HCT116 (cell line): Measurements from ENCODE around the gene PPFIA1. TPM values are rescaled to one million over a fixed set of nuclear protein-coding genes. Genes with fewer than 3 reads are reported as not detected.

Experiments
- ATAC-seq: fragments of 200-7000 bp; cut with Tn5 transposase; 2 replicates; pipeline ENCODE4 v1.9.1; 2020; ENCODE audit warnings: mild to moderate bottlenecking, moderate library complexity
- BruUV-seq: library from RNA; stranded (reverse); fragments of 400-500 nt; replicated peaks from 2 replicates; lab custom pipeline; 2021; lab: Mats Ljungman, UMichigan
- CTCF ChIA-PET: fragments of 300-600 bp; sonication (Branson Sonifier 250); formaldehyde crosslinking; loops from one replicate; lab custom pipeline; 2021; ENCODE audit warnings: antibody characterized with exemption; lab: Charles Lee
- POLR2A ChIA-PET: fragments of 300-600, 350-600 bp; sonication (Branson Sonifier 250); formaldehyde crosslinking; loops from one replicate; lab custom pipeline; 2021; ENCODE audit warnings: antibody characterized with exemption; lab: Charles Lee
- RAD21 ChIA-PET, 2 experiments: fragments of 300-600 bp; sonication (Branson Sonifier 250); formaldehyde crosslinking; loops; one replicate each; lab custom pipeline; 2023; ENCODE audit warnings: low total read pairs in 2 of 2; ENCODE audit not compliant: uncharacterized antibody in 2 of 2, unreplicated experiment in 2 of 2, low non-redundant PET in 1 of 2; lab: Charles Lee
- DNase-seq: peaks from one replicate; pipeline ENCODE4 v3.0.0-alpha.2; 2010; ENCODE audit warnings: low read depth, low spot score
- H2AFZ ChIP-seq: fragments of 200-600 bp; shearing (Covaris generic), sonication (generic); 2 replicates; pipeline ENCODE4 v1.6.1; 2017; ENCODE audit warnings: low read depth, mixed run types, mixed read lengths, antibody characterized with exemption, low read length; ENCODE audit not compliant: poor library complexity, severe bottlenecking
- H3K27ac ChIP-seq: 2 replicates; pipeline ENCODE4 v1.5.1; 2012; ENCODE audit warnings: low read depth, low read length
- H3K27me3 ChIP-seq: fragments of 200-600 bp; sonication (generic); 2 replicates; pipeline ENCODE4 v1.6.1; 2016; ENCODE audit warnings: mixed run types, low read length, mixed read lengths; ENCODE audit not compliant: insufficient read depth
- H3K36me3 ChIP-seq, 2 experiments: fragments of 200-500 bp in 1 of 2; fragments of 200-600 bp in 1 of 2; sonication (Bioruptor generic) in 1 of 2; sonication (generic) in 1 of 2; 2 replicates each; pipeline versions ENCODE4 v1.5.1 to v1.6.1; 2014 to 2016; ENCODE audit warnings: low read length in 2 of 2, inconsistent platforms in 1 of 2, mixed read lengths in 1 of 2, mixed run types in 1 of 2; ENCODE audit not compliant: insufficient read depth in 2 of 2, control insufficient read depth in 1 of 2
- H3K4me1 ChIP-seq, 2 experiments: fragments of 200-600 bp in 1 of 2; sonication (generic) in 1 of 2; 2 replicates each; pipeline versions ENCODE4 v1.5.1 to v1.6.1; 2012 to 2017; ENCODE audit warnings: low read length in 2 of 2, inconsistent platforms in 1 of 2, mild to moderate bottlenecking in 1 of 2, mixed read lengths in 1 of 2, mixed run types in 1 of 2, moderate library complexity in 1 of 2; ENCODE audit not compliant: insufficient read depth in 2 of 2, control insufficient read depth in 1 of 2
- H3K4me2 ChIP-seq: fragments of 200-600 bp; sonication (generic); 2 replicates; pipeline ENCODE4 v1.6.1; 2017; ENCODE audit warnings: mixed run types, low read length, mixed read lengths
- H3K4me3 ChIP-seq, 2 experiments: fragments of 200-600 bp in 1 of 2; sonication (generic) in 1 of 2; replicated peaks in 1 of 2; 2 replicates each; pipeline ENCODE4 v1.5.1; 2011 to 2016; ENCODE audit warnings: low read length in 2 of 2, control low read depth in 1 of 2, low read depth in 1 of 2, mild to moderate bottlenecking in 1 of 2, mixed read lengths in 1 of 2, mixed run types in 1 of 2
- H3K79me2 ChIP-seq: fragments of 200-600 bp; sonication (generic); 2 replicates; pipeline ENCODE4 v1.6.1; 2017; ENCODE audit warnings: mild to moderate bottlenecking, mixed run types, low read length, moderate library complexity, mixed read lengths; ENCODE audit not compliant: insufficient read depth
- H3K9ac ChIP-seq: fragments of 200-600 bp; sonication (generic); 2 replicates; pipeline ENCODE4 v1.6.1; 2016; ENCODE audit warnings: low read length, mixed read lengths
- H3K9me2 ChIP-seq: fragments of 200-600 bp; sonication (generic), shearing (Covaris generic); 2 replicates; pipeline ENCODE4 v1.6.1; 2017; ENCODE audit warnings: mixed run types, mild to moderate bottlenecking, moderate library complexity; ENCODE audit not compliant: insufficient read depth
- H3K9me3 ChIP-seq, 2 experiments: fragments of 200-500 bp in 1 of 2; fragments of 200-600 bp in 1 of 2; sonication (Bioruptor generic) in 1 of 2; sonication (generic) in 1 of 2; 2 replicates each; pipeline ENCODE4 v1.6.1; 2014 to 2017; ENCODE audit warnings: low read length in 2 of 2, mixed read lengths in 2 of 2, inconsistent platforms in 1 of 2, low read depth in 1 of 2, mild to moderate bottlenecking in 1 of 2, mixed run types in 1 of 2, moderate library complexity in 1 of 2; ENCODE audit not compliant: control insufficient read depth in 1 of 2, insufficient read depth in 1 of 2
- H4K20me1 ChIP-seq: fragments of 200-600 bp; sonication (generic), shearing (Covaris generic); 2 replicates; pipeline ENCODE4 v1.6.1; 2017; ENCODE audit warnings: mixed run types, mild to moderate bottlenecking, moderate library complexity; ENCODE audit not compliant: insufficient read depth
- CBX3 ChIP-seq: IDR thresholded peaks from 2 replicates; pipeline ENCODE4 v1.6.1; 2012; ENCODE audit warnings: low read depth
- CTCF ChIP-seq, 3 experiments: fragments of 200-600 bp in 1 of 3; sonication (generic) in 1 of 3; IDR thresholded peaks in 2 of 3; conservative IDR thresholded peaks in 1 of 3; 2 replicates each; pipeline ENCODE4 v1.5.1; 2012 to 2017; ENCODE audit warnings: low read depth in 2 of 3, low read length in 2 of 3, antibody characterized with exemption in 1 of 3, borderline replicate concordance in 1 of 3, control low read depth in 1 of 3, mild to moderate bottlenecking in 1 of 3, mixed read lengths in 1 of 3, mixed run types in 1 of 3, moderate library complexity in 1 of 3; ENCODE audit not compliant: insufficient read depth in 1 of 3
- EGR1 ChIP-seq: IDR thresholded peaks from 2 replicates; pipeline ENCODE4 v1.6.1; 2012; ENCODE audit warnings: low read depth
- ELF1 ChIP-seq: IDR thresholded peaks from 2 replicates; pipeline ENCODE4 v1.6.1; 2012; ENCODE audit warnings: low read depth, borderline replicate concordance
- EZH2 ChIP-seq: fragments of 200-600 bp; sonication (generic); IDR thresholded peaks from 2 replicates; pipeline ENCODE4 v1.6.1; 2017; ENCODE audit warnings: antibody characterized with exemption, mixed run types
- FOSL1 ChIP-seq: IDR thresholded peaks from 2 replicates; pipeline ENCODE4 v1.6.1; 2012; ENCODE audit warnings: low read depth
- JUND ChIP-seq: IDR thresholded peaks from 2 replicates; pipeline ENCODE4 v1.6.1; 2012
- MAX ChIP-seq: IDR thresholded peaks from 2 replicates; pipeline ENCODE4 v1.6.1; 2012
- POLR2A ChIP-seq: IDR thresholded peaks from 2 replicates; pipeline ENCODE4 v1.7.0; 2011; ENCODE audit warnings: borderline replicate concordance; ENCODE audit not compliant: insufficient read depth, insufficient read length; ENCODE audit errors: extremely low read depth
- RAD21 ChIP-seq: IDR thresholded peaks from 2 replicates; pipeline ENCODE4 v1.6.1; 2012; ENCODE audit warnings: low read depth, mild to moderate bottlenecking
- REST ChIP-seq: IDR thresholded peaks from 2 replicates; pipeline ENCODE4 v1.6.1; 2012; ENCODE audit warnings: low read depth
- SIN3A ChIP-seq: IDR thresholded peaks from 2 replicates; pipeline ENCODE4 v1.6.1; 2012; ENCODE audit warnings: low read depth
- SP1 ChIP-seq: IDR thresholded peaks from 2 replicates; pipeline ENCODE4 v1.6.1; 2012; ENCODE audit warnings: low read depth
- SRF ChIP-seq: IDR thresholded peaks from 2 replicates; pipeline ENCODE4 v1.6.1; 2012; ENCODE audit warnings: low read depth
- TCF7L2 ChIP-seq: IDR thresholded peaks from 2 replicates; pipeline ENCODE4 v1.7.0; 2011; ENCODE audit warnings: borderline replicate concordance, inconsistent platforms; ENCODE audit not compliant: insufficient read depth, insufficient read length; ENCODE audit errors: extremely low read depth
- ZBTB33 ChIP-seq: IDR thresholded peaks from 2 replicates; pipeline ENCODE4 v1.6.1; 2011; ENCODE audit warnings: mild to moderate bottlenecking, low read length, moderate library complexity; ENCODE audit not compliant: insufficient replicate concordance; ENCODE audit errors: extremely low read depth
- ZNF274 ChIP-seq: fragments of 200-500 bp; sonication (Bioruptor generic); IDR thresholded peaks from 2 replicates; pipeline ENCODE4 v1.6.1; 2014; ENCODE audit warnings: mild to moderate bottlenecking, low read depth, low read length, inconsistent platforms
- intact Hi-C: fragments of 100-400 bp; cut with micrococcal nuclease; formaldehyde crosslinking; loops from 2 replicates; pipeline ENCODE4 v1.10.0; 2022
- total RNA-seq: library from RNA; stranded (reverse); gene quantifications from one replicate; pipeline ENCODE4 v1.2.1, GENCODE V29; 2021; ENCODE audit not compliant: unreplicated experiment

PPFIA1 gene
- total RNA-seq, 1 experiment from 2014 or later: 48.6 TPM

- intact Hi-C loops: no loop called here
- Histone ChIP-seq H4K20me1 (no peaks in the 10 kb centered on the region), H3K4me3 (no peak overlapping the region), H3K9me3 (no peaks in the 10 kb centered on the region), H3K27ac (no peak overlapping the region), H3K4me1 (peaks cover 0 to 23% of the 10 kb centered on the region in 2 experiments; a peak in 2 of 4 replicates), H2AFZ (no peak overlapping the region), H3K27me3 (no peaks in the 10 kb centered on the region), H3K79me2 (no peaks in the 10 kb centered on the region), H3K36me3 (no peaks in the 10 kb centered on the region), H3K9ac (no peak overlapping the region), H3K4me2 (no peak overlapping the region), H3K9me2 (no peaks in the 10 kb centered on the region)
- POLR2A ChIA-PET: no interaction called here
- CTCF ChIA-PET: no interaction called here
- TF ChIP-seq SP1 (no peak), ZNF274 (no peak), REST (no peak), CTCF (IDR thresholded peaks at IDR 0.05 in 2 of 3, conservative IDR thresholded peaks at IDR 0.05 in 1 of 3; ENCODE audit: borderline replicate concordance in 1 of 3, insufficient read depth in 1 of 3, low read depth in 2 of 3, low read length in 2 of 3) (no peak), TCF7L2 (no peak), RAD21 (no peak), SIN3A (no peak), EZH2 (no peak), FOSL1 (no peak), SRF (no peak), EGR1 (no peak), ZBTB33 (no peak), ELF1 (no peak), CBX3 (no peak), POLR2A (no peak), MAX (no peak), JUND (no peak)
- DNase-seq (no peak), ATAC-seq (no peak)
- RAD21 ChIA-PET: no interaction called here
- BruUV-seq: no TSS peak
These were observed 24.3 kb upstream of the PPFIA1 start for GRCh38 chr11:70246196-70246595.
